ENCODE measurements around the gene UNC5CL.
A peak's percentile ranks its signal among the peaks of the same experiment; 100 is the strongest.

UNC5CL gene

DNA sequence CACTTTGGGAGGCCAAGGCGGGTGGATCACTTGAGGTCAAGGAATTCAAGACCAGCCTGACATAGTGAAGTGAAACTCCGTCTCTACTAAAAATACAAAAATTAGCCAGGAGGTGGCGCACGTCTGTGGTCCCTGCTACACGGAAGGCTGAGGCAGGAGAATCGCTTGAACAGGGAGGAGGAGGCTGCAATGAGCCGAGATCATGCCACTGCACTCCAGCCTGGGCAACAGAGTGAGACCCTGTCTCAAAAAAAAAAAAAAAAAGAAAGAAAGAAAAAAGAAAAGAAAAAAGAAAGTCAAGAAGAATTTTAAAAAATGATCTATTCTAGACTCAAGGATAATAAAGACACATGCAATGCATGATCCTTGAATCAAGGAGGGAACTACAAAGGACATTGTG, 32.8 kb downstream of the UNC5CL start:
- DNase-seq (ENCODE audit: low spot score): peak; percentile 67

DNA sequence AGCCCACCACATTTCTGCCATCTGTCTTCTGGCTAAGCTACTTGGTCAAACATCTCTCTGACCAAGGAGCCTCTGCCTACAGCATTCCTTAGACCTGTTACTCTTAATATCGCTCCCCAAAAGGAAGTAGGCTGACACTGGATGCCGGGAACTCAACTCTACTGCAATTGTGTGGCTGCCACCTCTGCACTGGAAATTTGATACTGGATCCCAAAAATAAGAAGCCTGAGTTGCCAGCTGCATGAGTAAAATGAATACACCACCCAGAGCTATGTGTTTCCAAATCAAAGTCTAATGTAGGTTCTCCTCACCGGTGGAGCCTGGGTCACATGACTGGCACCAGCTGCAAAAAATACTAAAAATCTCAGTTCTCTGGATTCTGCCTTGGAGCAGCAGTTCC, 36.9 kb downstream of the UNC5CL start:
- DNase-seq (ENCODE audit: low spot score): no peak

- DNase-seq (ENCODE audit: low spot score): no peak
Observed at GRCh38 chr6:41000248-41000647, 38.8 kb downstream of the UNC5CL start.

DNA sequence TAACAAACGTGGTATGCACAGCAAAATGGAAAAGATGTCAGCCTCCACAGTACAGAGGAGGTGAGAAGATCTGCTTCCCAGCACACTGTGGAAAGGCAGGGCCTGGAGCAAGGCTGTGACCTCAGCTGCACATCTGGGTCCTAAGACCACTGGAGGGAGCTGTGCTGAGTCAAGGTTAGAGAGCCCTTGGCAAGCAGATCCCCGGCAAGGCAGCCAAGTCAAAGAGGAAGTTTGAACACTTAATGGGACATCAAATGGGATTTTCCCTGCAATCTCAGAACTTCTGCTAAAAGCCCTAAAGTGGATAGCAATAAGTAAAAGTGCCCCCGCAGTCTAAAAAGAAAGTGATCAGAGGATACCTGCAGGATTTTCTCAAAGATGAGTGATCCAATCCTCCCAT, 39.5 kb downstream of the UNC5CL start:
- peak; percentile 1 for DNase-seq (ENCODE audit: low spot score)

GRCh38 chr6:40998661-40999060, 40.4 kb downstream of the UNC5CL start:
- no peak for DNase-seq (ENCODE audit: low spot score)

GRCh38 chr6:40997234-40997957, 41.6 kb downstream of the UNC5CL start:
- DNase-seq (ENCODE audit: low spot score): no peak

DNA sequence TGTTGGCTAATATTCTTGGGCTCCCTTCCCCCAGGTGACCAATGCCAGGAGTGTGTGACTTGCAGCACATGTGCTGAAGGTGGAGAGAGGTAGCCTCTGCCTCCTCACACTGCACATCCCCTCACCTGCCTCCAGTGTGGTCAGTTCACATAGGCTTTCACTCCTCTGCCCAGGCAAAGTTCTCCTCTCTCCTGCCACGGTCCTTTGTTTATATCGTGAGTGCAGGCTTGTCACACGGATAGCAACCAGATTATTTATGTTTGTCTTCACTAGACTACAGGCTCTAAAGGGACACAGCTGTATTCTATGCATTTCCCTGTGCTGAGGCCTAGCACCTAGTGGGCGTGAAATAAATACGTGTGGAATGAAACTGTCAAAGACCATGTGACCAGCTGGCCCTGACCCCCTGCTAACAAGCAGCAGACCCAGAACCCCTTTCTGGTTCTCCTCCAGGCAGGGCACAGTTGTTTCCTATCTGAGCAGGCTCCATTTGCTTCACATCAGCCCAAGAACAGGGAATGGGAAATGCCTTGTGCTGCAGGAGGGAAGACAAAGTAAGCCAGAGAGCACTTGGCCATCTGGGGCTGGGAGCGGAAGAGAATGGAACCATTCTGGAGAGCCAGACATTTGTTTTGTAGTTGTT, 42.3 kb downstream of the UNC5CL start:
- no peak for DNase-seq (ENCODE audit: low spot score)

DNA sequence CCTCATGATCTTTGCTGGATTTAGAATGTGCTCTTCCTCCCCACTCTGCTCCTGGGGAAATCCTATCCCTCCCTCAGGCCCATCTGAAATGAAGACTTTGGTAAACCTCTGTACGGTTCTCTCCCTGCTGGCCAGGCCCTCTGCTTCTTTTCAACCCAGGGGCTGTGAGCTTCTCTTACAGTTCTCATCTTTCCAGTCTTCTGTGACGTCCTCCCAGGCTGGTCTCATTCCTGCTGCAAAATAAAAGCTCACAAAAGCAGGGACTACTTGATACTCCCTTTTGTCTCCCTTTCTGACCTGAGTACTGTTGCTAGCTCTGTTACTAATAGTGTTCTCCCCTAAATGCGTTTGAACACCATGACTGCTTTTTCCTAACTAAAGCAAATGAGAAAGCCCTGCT, 46.3 kb downstream of the UNC5CL start:
- DNase-seq (ENCODE audit: low spot score): no peak

DNA sequence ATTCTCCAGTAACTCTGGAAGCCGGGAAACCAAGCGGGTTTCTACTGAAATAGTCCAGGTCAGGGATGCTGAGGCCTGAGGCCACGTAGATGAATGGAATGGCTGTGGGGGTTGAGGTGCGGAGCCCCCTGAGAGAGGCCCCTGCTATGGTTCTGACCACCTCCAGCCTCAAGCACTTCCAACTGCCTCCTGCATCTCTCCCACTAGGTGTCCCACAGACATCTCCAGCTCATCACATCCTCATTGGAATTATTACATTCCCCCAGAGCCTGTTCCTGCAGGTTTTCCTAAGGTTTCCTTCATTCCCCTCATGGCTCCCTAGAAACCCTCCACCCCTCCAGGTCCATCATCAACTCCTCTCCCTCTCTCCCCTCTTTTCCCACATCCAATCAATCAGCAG, 48.7 kb downstream of the UNC5CL start:
- DNase-seq (ENCODE audit: low spot score): no peak

DNA sequence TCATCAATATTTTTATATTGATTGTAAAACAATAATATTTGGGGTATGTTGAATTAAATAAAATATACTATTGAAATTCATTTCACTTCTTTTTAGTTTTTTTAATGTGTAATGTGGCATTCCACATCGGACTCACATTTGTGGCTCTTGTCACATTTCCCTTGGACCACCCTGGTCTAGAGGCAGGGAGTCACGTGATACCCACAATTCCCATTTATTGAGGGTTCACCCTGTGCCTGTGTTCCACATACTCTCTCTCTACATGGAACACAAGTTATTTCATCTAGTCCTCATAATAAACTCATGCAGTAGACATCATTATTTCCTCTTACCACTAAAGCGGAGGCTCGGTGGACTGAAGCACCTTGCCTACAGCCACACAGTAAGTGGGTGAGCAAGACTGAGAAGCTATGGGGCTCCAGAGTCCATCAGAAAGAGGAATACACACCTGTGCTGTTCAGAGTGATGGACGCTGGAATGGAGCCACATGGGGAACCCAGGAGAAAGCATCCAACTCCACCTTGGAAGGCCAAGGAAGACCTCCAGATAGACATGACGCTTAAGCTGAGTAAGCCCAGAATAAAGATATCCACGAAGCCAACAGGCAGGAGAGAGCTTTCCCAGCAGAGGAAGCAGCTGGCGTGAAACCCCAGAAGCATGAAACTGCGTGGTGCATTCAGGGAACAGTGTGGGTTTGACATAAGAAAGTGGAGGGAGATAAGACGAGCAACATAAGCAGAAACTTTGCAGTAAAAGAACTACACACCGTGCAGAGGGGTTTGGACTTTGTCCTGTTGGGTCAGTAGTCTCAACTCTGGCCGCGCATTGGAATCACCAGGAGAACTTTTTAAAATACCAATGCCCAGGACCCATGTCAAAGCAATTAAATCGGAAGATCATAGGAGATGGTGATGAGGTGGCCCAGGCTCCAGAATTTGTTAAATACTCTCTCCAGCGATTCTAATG, 49.5 kb downstream of the UNC5CL start:
- DNase-seq (ENCODE audit: low spot score): no peak

- DNase-seq (ENCODE audit: low spot score): no peak
Observed at GRCh38 chr6:40988634-40989033, 50.4 kb downstream of the UNC5CL start.

- no peak for DNase-seq (ENCODE audit: low spot score)
Observed at GRCh38 chr6:40986921-40987819, 51.9 kb downstream of the UNC5CL start.

GRCh38 chr6:40986364-40986763, 52.7 kb downstream of the UNC5CL start:
- no peak for DNase-seq (ENCODE audit: low spot score)

- no peak for DNase-seq (ENCODE audit: low spot score)
Observed at GRCh38 chr6:40983752-40984151, 55.3 kb downstream of the UNC5CL start.

- no peak for DNase-seq (ENCODE audit: low spot score)
Observed at GRCh38 chr6:40982917-40983316, 56.1 kb downstream of the UNC5CL start.

DNA sequence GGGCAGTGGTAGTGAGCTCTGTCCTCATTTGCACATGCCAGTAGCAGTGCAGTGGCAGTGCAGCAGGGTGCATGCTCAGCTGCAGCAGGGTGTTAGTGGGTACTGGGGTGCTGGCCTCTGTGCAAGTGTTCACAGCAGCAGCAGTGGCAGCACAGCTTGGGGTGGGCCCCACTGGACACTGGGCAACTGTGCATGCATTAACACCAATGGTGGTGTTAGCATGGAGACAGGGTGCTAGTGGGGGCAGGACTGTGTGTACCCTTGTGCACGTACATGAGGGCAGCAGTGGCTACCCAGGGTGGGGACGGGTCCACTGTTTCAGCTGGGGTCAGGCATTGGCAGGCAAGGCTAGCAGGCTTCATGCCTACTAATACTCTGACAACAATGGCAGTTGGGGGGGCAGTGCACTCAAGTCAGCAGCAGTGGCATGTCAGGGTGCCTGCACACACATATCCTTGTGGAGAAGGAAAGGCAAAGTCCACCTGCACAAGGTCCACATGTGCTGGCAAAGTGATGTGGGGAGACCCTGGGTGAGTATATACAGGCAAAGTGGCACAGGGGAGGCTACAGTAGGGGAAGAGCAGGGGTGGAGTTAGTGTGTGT, 60.2 kb downstream of the UNC5CL start:
- DNase-seq (ENCODE audit: low spot score): no peak

GRCh38 chr6:40977695-40978094, 61.3 kb downstream of the UNC5CL start:
- no peak for DNase-seq (ENCODE audit: low spot score)

GRCh38 chr6:40977085-40977484, 61.9 kb downstream of the UNC5CL start:
- DNase-seq (ENCODE audit: low spot score): no peak

All from CD4-positive, alpha-beta T cell treated with Interleukin-15 for 4 hours (primary cell).